ENCODE data around the gene TBC1D14.

TBC1D14 gene

GRCh38 chr4:6983544-6984142 is 74.0 kb downstream of the TBC1D14 start:
- no peak for DNase-seq

- peak; percentile 11 for DNase-seq
Observed at GRCh38 chr4:6984612-6985425, 75.2 kb downstream of the TBC1D14 start.

GRCh38 chr4:6986072-6986780 is 76.6 kb downstream of the TBC1D14 start:
- DNase-seq: no peak

GRCh38 chr4:6986781-6987587 is 77.4 kb downstream of the TBC1D14 start:
- DNase-seq: peak; percentile 93

- DNase-seq: no peak
Observed at GRCh38 chr4:6987588-6987961, 77.9 kb downstream of the TBC1D14 start.

- DNase-seq: no peak
Observed at GRCh38 chr4:6988016-6988715, 78.5 kb downstream of the TBC1D14 start.

GRCh38 chr4:6989331-6989923 is 79.8 kb downstream of the TBC1D14 start:
- DNase-seq: no peak

- DNase-seq: no peak
Observed at GRCh38 chr4:6990661-6991060, 81.0 kb downstream of the TBC1D14 start.

GRCh38 chr4:6991249-6991648 is 81.6 kb downstream of the TBC1D14 start:
- no peak for DNase-seq

GRCh38 chr4:6991771-6992557 is 82.3 kb downstream of the TBC1D14 start:
- DNase-seq: no peak

GRCh38 chr4:6992728-6993677 is 83.4 kb downstream of the TBC1D14 start:
- no peak for DNase-seq

GRCh38 chr4:6996481-6996880 is 86.9 kb downstream of the TBC1D14 start:
- no peak for DNase-seq

- DNase-seq: peak; percentile 81
Observed at GRCh38 chr4:6999172-7000086, 89.8 kb downstream of the TBC1D14 start.

- DNase-seq: no peak
Observed at GRCh38 chr4:7000421-7001176, 91.0 kb downstream of the TBC1D14 start.

- no peak for DNase-seq
Observed at GRCh38 chr4:7001271-7001670, 91.6 kb downstream of the TBC1D14 start.

GRCh38 chr4:7002336-7002735 is 92.7 kb downstream of the TBC1D14 start:
- no peak for DNase-seq

- no peak for DNase-seq
Observed at GRCh38 chr4:7003176-7003878, 93.7 kb downstream of the TBC1D14 start.

All from CD4-positive, alpha-beta T cell treated with Interleukin-4 for 4 hours (primary cell).